IPS DF 4.7 (cell line): Measurements from ENCODE around the gene AOPEP.
"Not testable (repeated sequence)": the region's sequence is repeated elsewhere in the genome, so short reads cannot be mapped to it uniquely, and the experiment has no call there.

Source experiments
- DNase-seq: peaks from one replicate; pipeline ENCODE4 v3.0.0-alpha.2; 2013; ENCODE audit warnings: low spot score; ENCODE audit errors: extremely low read depth

The AOPEP gene

DNA sequence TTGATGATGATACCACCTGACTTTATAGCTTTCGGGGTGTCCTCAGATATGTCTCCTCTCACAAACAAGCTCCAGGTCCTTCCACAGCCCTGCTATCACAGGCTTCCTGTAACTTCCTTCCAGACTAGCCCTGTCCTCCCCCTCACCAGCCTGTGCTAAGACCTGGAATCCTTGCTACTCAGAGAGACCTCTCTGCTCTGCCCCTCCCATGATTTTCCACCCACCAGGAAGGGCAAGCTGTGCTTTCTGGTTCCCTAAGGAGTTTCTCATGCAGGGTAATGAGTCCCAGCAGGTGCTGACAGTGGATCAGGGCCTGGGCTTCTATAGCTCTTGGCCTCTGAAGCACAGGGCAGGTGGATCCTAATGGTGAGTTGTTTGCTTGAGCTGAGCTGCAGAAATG lies 86.9 kb downstream of the AOPEP start:
- DNase-seq = no peak

DNA sequence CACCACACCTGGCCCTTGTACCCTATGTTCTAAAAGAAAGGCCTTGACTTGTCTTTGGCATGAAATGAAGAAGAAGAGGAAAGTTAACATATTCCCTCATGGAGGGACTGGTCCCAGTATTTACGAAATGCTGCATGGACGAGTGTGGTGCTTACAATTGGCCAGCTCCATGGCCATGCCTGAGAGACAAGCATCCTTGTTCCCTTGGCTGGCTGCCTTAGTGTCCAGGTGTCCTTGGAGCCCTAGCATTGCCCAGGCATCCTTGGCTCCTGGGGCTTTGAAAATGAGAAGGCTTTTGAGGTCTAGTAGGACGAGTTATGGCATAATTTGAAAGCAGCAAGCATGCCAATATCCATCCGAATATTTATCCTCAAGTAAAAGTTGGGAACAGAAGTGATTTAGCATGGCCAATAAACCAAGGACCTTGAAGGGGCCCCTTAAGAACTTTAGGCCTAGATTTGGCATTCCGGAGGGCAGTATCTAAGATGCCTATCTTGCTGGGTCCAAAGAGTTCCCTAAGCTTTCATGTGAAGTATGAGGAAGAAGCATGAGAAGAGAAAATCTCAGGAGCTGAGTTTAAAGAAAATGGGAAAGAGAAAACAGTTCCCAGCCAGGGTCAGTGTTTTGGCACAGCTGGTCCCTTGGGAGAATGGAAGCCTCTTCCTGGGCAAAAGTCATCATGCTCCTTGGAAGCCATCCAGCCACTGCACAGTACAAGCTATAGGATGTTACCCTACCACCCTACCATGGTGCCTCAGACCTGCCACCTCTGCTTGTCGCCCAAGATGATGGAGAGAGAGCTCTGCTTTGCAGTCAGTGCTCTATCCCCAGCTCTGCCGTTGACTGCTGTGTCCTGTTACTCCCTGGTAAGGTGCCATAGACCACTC lies 91.0 kb downstream of the AOPEP start:
- no peak for DNase-seq

- no peak for DNase-seq
Observed at GRCh38 chr9:94818178-94818541, 91.7 kb downstream of the AOPEP start.

DNA sequence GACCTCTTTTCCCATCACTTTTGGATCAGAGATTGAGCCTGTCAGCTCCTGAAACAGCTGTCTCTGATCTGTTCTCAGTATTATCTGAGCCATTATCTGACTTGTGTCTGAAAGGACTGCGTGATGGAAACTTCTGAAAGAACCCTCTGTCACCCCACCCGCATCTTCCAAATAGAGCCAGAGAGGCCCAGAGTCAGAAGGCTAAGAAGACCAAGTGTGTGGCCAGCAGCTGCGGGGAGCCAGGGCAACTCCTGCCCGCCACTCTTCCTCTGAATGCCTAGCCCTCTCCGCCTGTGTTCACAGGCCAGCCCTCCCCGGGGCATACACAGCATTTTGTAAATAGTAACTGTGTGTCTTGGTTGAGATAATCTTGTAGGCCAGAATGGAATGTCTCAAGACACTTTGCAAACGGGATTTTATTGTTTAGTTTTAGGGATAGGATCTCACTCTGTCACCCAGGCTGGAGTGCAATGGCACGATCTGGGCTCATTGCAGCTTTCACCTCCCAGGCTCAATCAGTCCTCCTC lies 92.7 kb downstream of the AOPEP start:
- DNase-seq = no peak

- no peak for DNase-seq
Observed at GRCh38 chr9:94821098-94821887, 94.8 kb downstream of the AOPEP start.

DNA sequence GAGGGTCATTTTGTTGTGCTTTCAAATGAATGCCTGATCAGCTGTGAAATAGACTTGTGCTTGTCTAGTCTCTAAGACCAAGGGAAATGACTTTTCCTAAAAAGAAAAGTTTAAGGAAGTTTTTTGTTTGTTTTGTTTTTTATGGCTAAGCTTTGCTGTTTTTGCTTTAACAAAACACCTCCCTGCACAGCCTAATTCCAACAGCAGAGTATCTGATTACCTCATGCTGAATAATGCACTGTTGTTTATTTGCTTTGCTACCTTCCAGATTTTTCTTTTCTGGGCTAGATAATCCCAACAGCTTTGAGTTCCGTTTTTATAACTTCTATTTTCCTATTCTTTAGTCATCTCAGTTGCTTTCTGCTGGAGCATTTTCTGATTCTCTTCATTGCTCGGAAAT lies 95.8 kb downstream of the AOPEP start:
- no peak for DNase-seq

DNA sequence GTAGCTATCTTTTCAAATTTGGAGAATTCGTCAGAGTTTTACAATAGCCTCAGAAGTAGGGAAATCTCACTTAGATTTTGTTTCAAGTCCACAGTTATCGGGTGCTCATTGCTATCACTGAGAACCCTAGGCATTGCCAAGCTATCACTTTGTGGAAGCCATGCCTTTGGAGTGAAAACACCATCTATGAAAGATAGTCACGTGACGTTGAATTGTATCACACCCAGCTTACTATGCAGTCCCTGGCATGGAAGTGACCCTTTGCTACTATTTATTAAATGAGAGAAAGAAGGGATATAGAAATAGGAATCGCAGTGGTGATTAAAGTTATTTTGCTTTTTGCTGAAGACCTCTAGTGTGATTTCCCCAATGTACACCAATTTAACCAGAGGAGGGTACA lies 97.2 kb downstream of the AOPEP start:
- no peak for DNase-seq

DNA sequence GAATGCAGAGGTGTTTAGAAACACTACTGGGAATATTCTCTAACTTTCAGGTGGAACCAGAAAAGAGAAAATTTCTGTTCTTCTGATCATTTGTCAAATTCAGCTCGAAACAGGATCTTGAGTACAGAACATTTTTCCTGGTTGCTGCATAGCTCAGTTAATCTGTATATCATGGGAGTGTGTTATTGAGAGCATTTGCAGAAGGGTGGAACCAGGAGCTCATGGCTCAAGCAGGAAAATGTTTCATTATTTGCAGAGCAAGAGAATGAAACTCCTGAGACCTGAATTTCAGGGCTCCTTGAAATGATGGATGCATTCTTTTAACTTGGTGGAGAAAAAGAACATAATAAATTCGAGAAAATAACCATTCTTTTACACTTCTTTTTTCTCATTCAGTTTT lies 97.9 kb downstream of the AOPEP start:
- DNase-seq = no peak

DNA sequence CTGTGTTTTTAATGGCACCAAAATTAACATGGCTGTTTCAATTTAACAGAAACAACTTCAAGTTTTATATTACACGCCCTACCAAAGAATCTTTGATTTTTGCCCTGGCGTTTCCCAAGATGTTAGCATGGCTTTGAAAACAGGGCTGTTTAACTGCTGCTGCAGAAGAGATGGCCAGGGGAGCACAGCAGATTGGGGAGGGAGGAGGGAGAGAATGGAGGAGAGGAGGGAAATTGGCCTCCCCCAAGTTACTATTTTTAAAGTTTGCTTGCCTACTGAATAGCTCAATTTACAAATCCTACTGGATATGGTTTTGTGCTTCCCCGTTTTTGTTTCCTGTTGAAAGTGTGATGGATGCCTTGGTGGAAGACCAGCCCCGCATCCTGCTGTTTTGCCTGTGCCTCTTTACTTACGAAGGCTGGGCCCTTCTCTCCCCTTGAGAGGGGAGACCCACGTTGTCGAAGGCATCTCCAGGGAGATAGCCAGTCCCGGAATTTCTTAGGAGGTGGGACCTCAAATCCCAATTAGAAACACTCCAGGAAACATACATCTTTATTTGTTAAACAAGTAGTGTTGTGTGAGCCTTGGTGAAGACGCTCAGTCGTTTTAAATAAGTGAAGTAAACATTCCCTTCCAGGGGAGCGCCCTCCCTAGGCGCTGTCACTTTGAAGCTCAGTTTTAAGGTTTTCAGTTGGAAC lies 98.6 kb downstream of the AOPEP start:
- DNase-seq = peak; percentile 22

DNA sequence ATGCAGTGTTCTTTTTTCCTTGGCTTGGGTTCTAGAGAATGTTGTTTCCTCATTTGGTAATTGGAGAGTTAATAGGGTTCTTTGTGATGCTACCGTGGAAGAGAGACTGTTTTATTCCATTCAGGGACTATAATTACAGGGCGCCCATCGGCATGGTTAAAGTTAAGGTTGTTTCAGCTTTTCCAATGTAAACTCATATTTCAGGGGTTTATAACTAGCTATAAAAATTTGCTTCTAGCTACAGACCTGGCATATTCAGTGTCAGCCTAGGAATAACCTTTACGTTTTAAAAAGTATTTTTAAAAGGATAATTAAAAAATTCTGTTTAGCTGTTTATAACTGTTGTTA lies 99.1 kb downstream of the AOPEP start:
- no peak for DNase-seq

- no peak for DNase-seq
Observed at GRCh38 chr9:94826044-94826443, 99.5 kb downstream of the AOPEP start.

GRCh38 chr9:94826644-94827410 lies 100.3 kb downstream of the AOPEP start:
- DNase-seq = no peak

GRCh38 chr9:94827584-94828304 lies 101.2 kb downstream of the AOPEP start:
- no peak for DNase-seq

- DNase-seq = no peak
Observed at GRCh38 chr9:94829380-94830070, 103.0 kb downstream of the AOPEP start.

GRCh38 chr9:94830071-94830604 lies 103.6 kb downstream of the AOPEP start:
- DNase-seq = not testable (repeated sequence)

GRCh38 chr9:94833802-94834201 lies 107.3 kb downstream of the AOPEP start:
- no peak for DNase-seq

GRCh38 chr9:94837404-94837803 lies 110.9 kb downstream of the AOPEP start:
- no peak for DNase-seq

- DNase-seq = no peak
Observed at GRCh38 chr9:94839398-94839797, 112.9 kb downstream of the AOPEP start.

DNA sequence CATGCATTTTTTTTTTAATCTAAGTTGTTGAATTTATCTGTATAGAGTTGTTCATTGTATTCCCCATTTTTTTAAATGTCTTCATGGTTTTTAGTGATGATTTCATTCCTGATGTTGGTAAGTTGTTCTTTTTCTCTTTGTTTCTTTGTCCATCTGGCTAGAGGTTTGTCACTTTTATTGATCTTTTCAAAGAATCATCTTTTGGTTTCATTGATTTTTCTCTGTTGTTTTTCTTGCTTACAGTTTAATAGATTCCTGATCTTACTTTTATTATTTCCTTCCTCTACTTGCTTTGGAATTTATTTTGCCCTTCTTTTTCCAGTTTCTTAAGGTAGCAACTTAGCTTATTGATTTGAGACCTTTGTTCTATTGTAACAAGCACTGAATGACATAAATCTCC lies 114.2 kb downstream of the AOPEP start:
- DNase-seq = no peak

- DNase-seq = no peak
Observed at GRCh38 chr9:94843134-94843533, 116.6 kb downstream of the AOPEP start.
